Measurements from ENCODE around the gene ASPA. TPM values are rescaled to one million over a fixed set of nuclear protein-coding genes. Genes with fewer than 3 reads are reported as not detected.
"Not testable (repeated sequence)": the region's sequence is repeated elsewhere in the genome, so short reads cannot be mapped to it uniquely, and the experiment has no call there.

Gene ASPA
- total and polyA plus RNA-seq, 4 experiments from 2014 or later, result not detected

- Mint-ChIP-seq H3K36me3 (no peaks in the 10 kb centered on the region), H3K4me1 (no peaks in the 10 kb centered on the region), H3K27me3 (peaks cover 10 to 13% of the 10 kb centered on the region in 2 donors), H3K4me3 (no peak overlapping the region), H3K27ac (no peak overlapping the region), H3K9me3 (peaks cover 0 to 10% (median 2%) of the 10 kb centered on the region in 8 donors)
- no peak for DNase-seq
- CTCF ChIA-PET (ENCODE audit: partially characterized antibody), result no interaction called here
- Histone ChIP-seq H3K27ac (ENCODE audit: low read depth, low read length) (no peak overlapping the region), H3K4me3 (ENCODE audit: low read length in 2 of 2) (no peak overlapping the region), H3K27me3 (ENCODE audit: insufficient read depth, low read length) (no peaks in the 10 kb centered on the region), H3K36me3 (ENCODE audit: insufficient read depth, low read length) (no peaks in the 10 kb centered on the region), H3K9me3 (ENCODE audit: control insufficient read depth in 1 of 2, low read length in 2 of 2) (no peaks in the 10 kb centered on the region), H3K4me1 (ENCODE audit: insufficient read depth, low read length) (no peaks in the 10 kb centered on the region)
- intact Hi-C loops (cut with micrococcal nuclease), result no loop called here
- POLR2A ChIA-PET (ENCODE audit: partially characterized antibody), result no interaction called here
Observed at GRCh38 chr17:3507869-3508268, 32.1 kb downstream of the ASPA start.

DNA sequence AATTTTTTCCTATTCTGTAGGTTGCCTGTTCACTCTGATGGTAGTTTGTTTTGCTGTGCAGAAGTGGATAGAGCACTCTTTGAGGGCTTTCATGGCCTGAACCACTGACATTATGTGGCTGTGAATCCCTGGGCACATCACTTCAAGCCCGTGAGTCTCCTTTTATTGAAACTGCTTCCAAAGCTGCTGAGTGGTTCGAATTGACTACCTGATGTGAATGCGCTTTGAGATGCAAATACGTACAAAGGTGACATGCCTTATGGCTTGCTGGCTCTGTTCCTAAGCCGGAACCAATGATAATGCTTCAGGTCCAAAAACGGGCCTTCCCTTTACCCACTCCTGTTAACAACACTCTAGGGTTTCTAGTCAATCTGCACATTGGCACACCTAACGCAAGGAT is 34.3 kb downstream of the ASPA start:
- no peaks in the 10 kb centered on the region for H3K36me3 Mint-ChIP-seq
- peaks cover 7 to 8% of the 10 kb centered on the region in 2 donors for H3K27me3 Mint-ChIP-seq
- intact Hi-C loops (cut with micrococcal nuclease), result no loop called here
- H3K36me3 ChIP-seq (ENCODE audit: insufficient read depth, low read length), result no peaks in the 10 kb centered on the region
- DNase-seq, result no peak
- H3K27me3 ChIP-seq (ENCODE audit: insufficient read depth, low read length), result no peaks in the 10 kb centered on the region
- ChIA-PET CTCF (ENCODE audit: partially characterized antibody) (no interaction called here), POLR2A (ENCODE audit: partially characterized antibody) (no interaction called here)
- no peak overlapping the region for H3K4me3 ChIP-seq (ENCODE audit: low read length in 2 of 2)
- no peaks in the 10 kb centered on the region for H3K4me1 Mint-ChIP-seq
- H3K27ac Mint-ChIP-seq, result no peak overlapping the region
- H3K4me3 Mint-ChIP-seq, result no peak overlapping the region
- H3K4me1 ChIP-seq (ENCODE audit: insufficient read depth, low read length), result no peaks in the 10 kb centered on the region
- H3K27ac ChIP-seq (ENCODE audit: low read depth, low read length), result no peak overlapping the region
- H3K9me3 ChIP-seq (ENCODE audit: control insufficient read depth in 1 of 2, low read length in 2 of 2), result no peaks in the 10 kb centered on the region
- H3K9me3 Mint-ChIP-seq, result peaks cover 0 to 10% (median 2%) of the 10 kb centered on the region in 8 donors

- Mint-ChIP-seq H3K27ac (no peak overlapping the region), H3K9me3 (peaks cover 0 to 10% (median 2%) of the 10 kb centered on the region in 8 donors)
Observed at GRCh38 chr17:3511852-3512504, 36.2 kb downstream of the ASPA start.

GRCh38 chr17:3512505-3513171 is 36.8 kb downstream of the ASPA start:
- no peaks in the 10 kb centered on the region for H3K36me3 Mint-ChIP-seq
- CTCF ChIA-PET (ENCODE audit: partially characterized antibody), result no interaction called here
- peaks cover 0 to 7% (median under 1%) of the 10 kb centered on the region in 8 donors for H3K9me3 Mint-ChIP-seq
- H3K4me3 ChIP-seq (ENCODE audit: low read length in 2 of 2), result no peak overlapping the region
- H3K4me1 Mint-ChIP-seq, result no peaks in the 10 kb centered on the region
- no peaks in the 10 kb centered on the region for H3K4me1 ChIP-seq (ENCODE audit: insufficient read depth, low read length)
- H3K27me3 ChIP-seq (ENCODE audit: insufficient read depth, low read length), result no peaks in the 10 kb centered on the region
- no peaks in the 10 kb centered on the region for H3K36me3 ChIP-seq (ENCODE audit: insufficient read depth, low read length)
- no peak overlapping the region for H3K27ac ChIP-seq (ENCODE audit: low read depth, low read length)
- H3K27me3 Mint-ChIP-seq, result peaks cover 1 to 2% of the 10 kb centered on the region in 2 donors
- no peak for DNase-seq
- no peak overlapping the region for H3K27ac Mint-ChIP-seq
- POLR2A ChIA-PET (ENCODE audit: partially characterized antibody), result no interaction called here
- peak overlapping the region in 1 of 8 donors; percentile 48 for H3K4me3 Mint-ChIP-seq
- no peaks in the 10 kb centered on the region for H3K9me3 ChIP-seq (ENCODE audit: control insufficient read depth in 1 of 2, low read length in 2 of 2)
- intact Hi-C loops (cut with micrococcal nuclease), result no loop called here

More at GRCh38 chr17:3511852-3512504, 36.2 kb downstream of the ASPA start:
- no peak overlapping the region for H3K4me3 Mint-ChIP-seq
- H3K36me3 Mint-ChIP-seq, result no peaks in the 10 kb centered on the region
- no peak for DNase-seq
- H3K4me1 ChIP-seq (ENCODE audit: insufficient read depth, low read length), result no peaks in the 10 kb centered on the region
- no peaks in the 10 kb centered on the region for H3K9me3 ChIP-seq (ENCODE audit: control insufficient read depth in 1 of 2, low read length in 2 of 2)
- H3K36me3 ChIP-seq (ENCODE audit: insufficient read depth, low read length), result no peaks in the 10 kb centered on the region
- intact Hi-C loops (cut with micrococcal nuclease), result no loop called here
- peaks cover 1 to 2% of the 10 kb centered on the region in 2 donors for H3K27me3 Mint-ChIP-seq
- H3K27me3 ChIP-seq (ENCODE audit: insufficient read depth, low read length), result no peaks in the 10 kb centered on the region
- H3K27ac ChIP-seq (ENCODE audit: low read depth, low read length), result no peak overlapping the region
- no peaks in the 10 kb centered on the region for H3K4me1 Mint-ChIP-seq
- CTCF ChIA-PET (ENCODE audit: partially characterized antibody), result no interaction called here
- POLR2A ChIA-PET (ENCODE audit: partially characterized antibody), result no interaction called here
- no peak overlapping the region for H3K4me3 ChIP-seq (ENCODE audit: low read length in 2 of 2)

- no peaks in the 10 kb centered on the region for H3K36me3 ChIP-seq (ENCODE audit: insufficient read depth, low read length)
- ChIA-PET CTCF (ENCODE audit: partially characterized antibody) (no interaction called here), POLR2A (ENCODE audit: partially characterized antibody) (no interaction called here)
- Mint-ChIP-seq H3K27ac (no peak overlapping the region), H3K4me3 (peak overlapping the region in 1 of 8 donors; percentile 52), H3K9me3 (peaks cover 0 to 7% (median under 1%) of the 10 kb centered on the region in 8 donors), H3K36me3 (no peaks in the 10 kb centered on the region), H3K27me3 (peaks cover 1 to 2% of the 10 kb centered on the region in 2 donors), H3K4me1 (no peaks in the 10 kb centered on the region)
- H3K4me3 ChIP-seq (ENCODE audit: low read length in 2 of 2), result no peak overlapping the region
- no peaks in the 10 kb centered on the region for H3K9me3 ChIP-seq (ENCODE audit: control insufficient read depth in 1 of 2, low read length in 2 of 2)
- intact Hi-C loops (cut with micrococcal nuclease), result no loop called here
- no peaks in the 10 kb centered on the region for H3K27me3 ChIP-seq (ENCODE audit: insufficient read depth, low read length)
- no peaks in the 10 kb centered on the region for H3K4me1 ChIP-seq (ENCODE audit: insufficient read depth, low read length)
- DNase-seq, result no peak
- H3K27ac ChIP-seq (ENCODE audit: low read depth, low read length), result no peak overlapping the region
Observed at GRCh38 chr17:3513305-3514035, 37.7 kb downstream of the ASPA start.

DNA sequence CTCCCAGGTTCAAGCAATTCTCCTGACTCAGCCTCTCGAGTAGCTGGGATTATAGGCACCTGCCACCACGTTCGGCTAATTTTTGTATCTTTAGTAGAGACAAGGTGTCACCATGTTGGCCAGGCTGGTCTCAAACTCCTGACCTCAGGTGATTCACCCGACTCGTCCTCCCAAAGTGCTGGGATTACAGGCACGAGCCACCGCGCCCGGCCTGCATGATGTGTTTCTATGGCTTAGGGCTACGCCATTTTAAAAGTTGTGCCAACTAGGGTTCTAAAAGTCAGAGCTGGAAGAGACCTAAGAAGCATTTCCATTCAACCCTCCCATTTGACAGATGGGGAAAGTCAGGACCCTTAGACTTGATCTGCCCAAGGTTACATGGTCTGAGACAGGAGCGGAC is 38.4 kb downstream of the ASPA start:
- H3K27me3 Mint-ChIP-seq; H3K27me3 ChIP-seq (ENCODE audit: insufficient read depth, low read length); H3K9me3 ChIP-seq (ENCODE audit: control insufficient read depth in 1 of 2, low read length in 2 of 2); H3K4me1 ChIP-seq (ENCODE audit: insufficient read depth, low read length); CTCF ChIA-PET (ENCODE audit: partially characterized antibody); H3K9me3 Mint-ChIP-seq; H3K4me3 ChIP-seq (ENCODE audit: low read length in 2 of 2); intact Hi-C loops (cut with micrococcal nuclease); H3K27ac ChIP-seq (ENCODE audit: low read depth, low read length); H3K4me1 Mint-ChIP-seq; H3K4me3 Mint-ChIP-seq; H3K36me3 ChIP-seq (ENCODE audit: insufficient read depth, low read length); H3K27ac Mint-ChIP-seq; H3K36me3 Mint-ChIP-seq; DNase-seq; POLR2A ChIA-PET (ENCODE audit: partially characterized antibody): not testable (repeated sequence)

DNA sequence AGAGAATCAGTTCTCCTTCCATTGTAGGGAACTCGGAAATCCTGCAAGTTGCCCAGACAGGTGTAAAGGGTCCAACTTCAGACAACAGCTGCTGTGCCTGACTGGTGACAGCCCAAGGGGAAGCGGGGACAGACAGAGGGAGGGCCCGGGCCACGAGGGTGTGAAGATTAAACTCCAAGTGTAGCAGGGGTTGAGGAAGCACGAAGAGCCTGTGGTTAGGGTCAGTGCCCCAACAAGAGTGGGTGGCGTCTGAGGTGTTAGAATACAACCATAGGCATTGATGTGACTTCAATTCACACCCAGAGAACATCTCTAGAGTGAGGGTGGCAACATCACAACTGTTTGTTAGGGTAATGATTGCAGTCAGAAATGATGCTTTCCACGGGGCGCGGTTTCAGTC is 39.1 kb downstream of the ASPA start:
- CTCF ChIA-PET (ENCODE audit: partially characterized antibody), result no interaction called here

More for the DNA sequence above, 39.1 kb downstream of the ASPA start:
- Mint-ChIP-seq H3K9me3 (peaks cover 0 to 2% (median 0%) of the 10 kb centered on the region in 8 donors), H3K27ac (no peak overlapping the region), H3K27me3 (peaks cover 1 to 2% of the 10 kb centered on the region in 2 donors), H3K36me3 (no peaks in the 10 kb centered on the region), H3K4me1 (no peaks in the 10 kb centered on the region), H3K4me3 (no peak overlapping the region)
- Histone ChIP-seq H3K36me3 (ENCODE audit: insufficient read depth, low read length) (no peaks in the 10 kb centered on the region), H3K27me3 (ENCODE audit: insufficient read depth, low read length) (no peaks in the 10 kb centered on the region), H3K4me1 (ENCODE audit: insufficient read depth, low read length) (no peaks in the 10 kb centered on the region), H3K9me3 (ENCODE audit: control insufficient read depth in 1 of 2, low read length in 2 of 2) (no peaks in the 10 kb centered on the region), H3K4me3 (ENCODE audit: low read length in 2 of 2) (no peak overlapping the region), H3K27ac (ENCODE audit: low read depth, low read length) (no peak overlapping the region)
- no peak for DNase-seq
- POLR2A ChIA-PET (ENCODE audit: partially characterized antibody), result no interaction called here
- intact Hi-C loops (cut with micrococcal nuclease), result no loop called here
